ENCODE results near the gene GRM5. TPM values are rescaled to one million over a fixed set of nuclear protein-coding genes. Genes with fewer than 3 reads are reported as not detected.
A peak's percentile ranks its signal among the peaks of the same experiment; 100 is the strongest.

The GRM5 gene
- total RNA-seq, 1 experiment from 2014 or later = 0.34 TPM

- DNase-seq (ENCODE audit: low read depth) = no peak
These were observed 445.1 kb downstream of the GRM5 start for GRCh38 chr11:88620568-88621130.

- no peak for DNase-seq (ENCODE audit: low read depth)
These were observed 446.0 kb downstream of the GRM5 start for GRCh38 chr11:88619656-88620385.

GRCh38 chr11:88619071-88619425 lies 446.7 kb downstream of the GRM5 start:
- no peak for DNase-seq (ENCODE audit: low read depth)

GRCh38 chr11:88618327-88619070 lies 447.3 kb downstream of the GRM5 start:
- no peak for DNase-seq (ENCODE audit: low read depth)

- no peak for DNase-seq (ENCODE audit: low read depth)
These were observed 448.6 kb downstream of the GRM5 start for GRCh38 chr11:88617226-88617625.

- DNase-seq (ENCODE audit: low read depth) = peak; percentile 74
These were observed 461.5 kb downstream of the GRM5 start for GRCh38 chr11:88604260-88604659.

- no peak for DNase-seq (ENCODE audit: low read depth)
These were observed 462.5 kb downstream of the GRM5 start for GRCh38 chr11:88603091-88603867.

GRCh38 chr11:88597387-88597786 lies 468.4 kb downstream of the GRM5 start:
- DNase-seq (ENCODE audit: low read depth) = no peak

- DNase-seq (ENCODE audit: low read depth) = peak; percentile 32
These were observed 469.0 kb downstream of the GRM5 start for GRCh38 chr11:88596786-88597185.

GRCh38 chr11:88594274-88594950 lies 471.4 kb downstream of the GRM5 start:
- DNase-seq (ENCODE audit: low read depth) = no peak

- DNase-seq (ENCODE audit: low read depth) = peak; percentile 31
These were observed 475.4 kb downstream of the GRM5 start for GRCh38 chr11:88590361-88590760.

GRCh38 chr11:88583251-88583650 lies 482.5 kb downstream of the GRM5 start:
- DNase-seq (ENCODE audit: low read depth) = no peak

- no peak for DNase-seq (ENCODE audit: low read depth)
These were observed 486.3 kb downstream of the GRM5 start for GRCh38 chr11:88579466-88579865.

GRCh38 chr11:88576741-88577140 lies 489.0 kb downstream of the GRM5 start:
- no peak for DNase-seq (ENCODE audit: low read depth)

GRCh38 chr11:88575916-88576315 lies 489.9 kb downstream of the GRM5 start:
- no peak for DNase-seq (ENCODE audit: low read depth)

- DNase-seq (ENCODE audit: low read depth) = peak; percentile 48
These were observed 496.4 kb downstream of the GRM5 start for GRCh38 chr11:88569342-88569741.

GRCh38 chr11:88555829-88556202 lies 510.0 kb downstream of the GRM5 start:
- DNase-seq (ENCODE audit: low read depth) = no peak

- DNase-seq (ENCODE audit: low read depth) = peak; percentile 99
These were observed 510.6 kb downstream of the GRM5 start for GRCh38 chr11:88555018-88555828.

GRCh38 chr11:88553204-88553603 lies 512.6 kb downstream of the GRM5 start:
- no peak for DNase-seq (ENCODE audit: low read depth)

GRCh38 chr11:88552379-88553062 lies 513.3 kb downstream of the GRM5 start:
- DNase-seq (ENCODE audit: low read depth) = peak; percentile 51

All from HT1080 (cell line).